Mesenchymal stem cell (in vitro differentiated cells and primary cell): Measurements from ENCODE around the gene PRND.

Experiments
- DNase-seq: peaks from one replicate; pipeline ENCODE4 v3.0.0-alpha.2; 2013
- H2AFZ ChIP-seq: one replicate; pipeline ENCODE4 v1.6.1; 2013; ENCODE audit warnings: low read depth, mild to moderate bottlenecking, control low read depth, inconsistent platforms, low read length, moderate library complexity
- H2AK5ac ChIP-seq: 2 replicates; pipeline ENCODE4 v1.6.1; 2013; ENCODE audit warnings: low read length, moderate library complexity, mild to moderate bottlenecking, inconsistent platforms; ENCODE audit not compliant: severe bottlenecking
- H2BK120ac ChIP-seq: one replicate; pipeline ENCODE4 v1.6.1; 2013; ENCODE audit warnings: low read depth, mild to moderate bottlenecking, inconsistent platforms, low read length, moderate library complexity
- H2BK12ac ChIP-seq, 2 experiments: one replicate each; pipeline ENCODE4 v1.6.1; 2013; ENCODE audit warnings: inconsistent platforms in 2 of 2, low read length in 2 of 2, mild to moderate bottlenecking in 2 of 2, moderate library complexity in 2 of 2, control low read depth in 1 of 2
- H2BK15ac ChIP-seq: one replicate; pipeline ENCODE4 v1.6.1; 2013; ENCODE audit warnings: mild to moderate bottlenecking, low read depth, inconsistent platforms; ENCODE audit not compliant: poor library complexity, severe bottlenecking
- H2BK5ac ChIP-seq: 2 replicates; pipeline ENCODE4 v1.6.1; 2013; ENCODE audit warnings: low read depth, mild to moderate bottlenecking, low read length, control low read depth, inconsistent platforms; ENCODE audit not compliant: poor library complexity, severe bottlenecking
- H3K14ac ChIP-seq, 2 experiments: one replicate each; pipeline ENCODE4 v1.6.1; 2013; ENCODE audit warnings: inconsistent platforms in 2 of 2, low read length in 2 of 2, control low read depth in 1 of 2, mild to moderate bottlenecking in 1 of 2, moderate library complexity in 1 of 2
- H3K18ac ChIP-seq, 2 experiments: one replicate each; pipeline ENCODE4 v1.6.1; 2013; ENCODE audit warnings: inconsistent platforms in 2 of 2, low read length in 2 of 2, control low read depth in 1 of 2, low read depth in 1 of 2, mild to moderate bottlenecking in 1 of 2
- H3K23ac ChIP-seq, 2 experiments: one replicate each; pipeline ENCODE4 v1.6.1; 2013; ENCODE audit warnings: inconsistent platforms in 2 of 2, low read length in 2 of 2, mild to moderate bottlenecking in 2 of 2, moderate library complexity in 2 of 2, control low read depth in 1 of 2
- H3K27ac ChIP-seq: 2 replicates; pipeline ENCODE4 v1.5.1; 2013; ENCODE audit warnings: mild to moderate bottlenecking, moderate library complexity, low read length, control low read depth, inconsistent platforms; ENCODE audit not compliant: poor library complexity, severe bottlenecking
- H3K27me3 ChIP-seq, 2 experiments: 2 replicates each; pipeline versions ENCODE4 v1.6.1 to v1.7.0; 2013; ENCODE audit warnings: low read length in 2 of 2, mild to moderate bottlenecking in 2 of 2, moderate library complexity in 2 of 2, control low read depth in 1 of 2, inconsistent platforms in 1 of 2; ENCODE audit not compliant: control insufficient read depth in 1 of 2, insufficient read depth in 1 of 2
- H3K36me3 ChIP-seq, 2 experiments: 2 replicates each; pipeline versions ENCODE4 v1.6.1 to v1.7.0; 2013; ENCODE audit warnings: low read length in 2 of 2, control low read depth in 1 of 2, inconsistent platforms in 1 of 2, low read depth in 1 of 2, mild to moderate bottlenecking in 1 of 2; ENCODE audit not compliant: insufficient read depth in 2 of 2, control insufficient read depth in 1 of 2
- H3K4ac ChIP-seq, 2 experiments: one replicate each; pipeline ENCODE4 v1.6.1; 2013; ENCODE audit warnings: inconsistent platforms in 2 of 2, low read length in 2 of 2, mild to moderate bottlenecking in 2 of 2, moderate library complexity in 2 of 2, control low read depth in 1 of 2, low read depth in 1 of 2
- H3K4me1 ChIP-seq: 2 replicates; pipeline ENCODE4 v1.6.1; 2013; ENCODE audit warnings: low read depth, low read length, control low read depth; ENCODE audit not compliant: control insufficient read depth, insufficient read depth
- H3K4me2 ChIP-seq: 2 replicates; pipeline ENCODE4 v1.6.1; 2013; ENCODE audit warnings: low read length, mild to moderate bottlenecking, inconsistent platforms; ENCODE audit not compliant: poor library complexity, severe bottlenecking
- H3K4me3 ChIP-seq, 2 experiments: 2 replicates each; pipeline versions ENCODE4 v1.5.1 to v1.7.0; 2013; ENCODE audit warnings: low read length in 2 of 2, mild to moderate bottlenecking in 2 of 2, control low read depth in 1 of 2, low read depth in 1 of 2; ENCODE audit not compliant: insufficient read depth in 1 of 2
- H3K79me1 ChIP-seq: replicated peaks from 2 replicates; pipeline ENCODE4 v1.6.1; 2013; ENCODE audit warnings: mild to moderate bottlenecking, control low read depth, low read length, inconsistent platforms; ENCODE audit not compliant: poor library complexity, severe bottlenecking
- H3K9ac ChIP-seq: 2 replicates; pipeline ENCODE4 v1.7.0; 2013; ENCODE audit warnings: mild to moderate bottlenecking, low read length, moderate library complexity
- H3K9me3 ChIP-seq: 2 replicates; pipeline ENCODE4 v1.7.0; 2013; ENCODE audit warnings: mild to moderate bottlenecking, low read length; ENCODE audit not compliant: control insufficient read depth
- H4K8ac ChIP-seq: one replicate; pipeline ENCODE4 v1.6.1; 2013; ENCODE audit warnings: inconsistent platforms, mild to moderate bottlenecking, low read length, moderate library complexity
- H4K91ac ChIP-seq: one replicate; pipeline ENCODE4 v1.6.1; 2013; ENCODE audit warnings: mild to moderate bottlenecking, low read length, inconsistent platforms
- WGBS: methylation state at CpG from one replicate; pipeline ENCODE4 v1.1.7; 2013; ENCODE audit warnings: mixed read lengths; 5-methylcytosine and 5-hydroxymethylcytosine counted together

PRND gene

DNA sequence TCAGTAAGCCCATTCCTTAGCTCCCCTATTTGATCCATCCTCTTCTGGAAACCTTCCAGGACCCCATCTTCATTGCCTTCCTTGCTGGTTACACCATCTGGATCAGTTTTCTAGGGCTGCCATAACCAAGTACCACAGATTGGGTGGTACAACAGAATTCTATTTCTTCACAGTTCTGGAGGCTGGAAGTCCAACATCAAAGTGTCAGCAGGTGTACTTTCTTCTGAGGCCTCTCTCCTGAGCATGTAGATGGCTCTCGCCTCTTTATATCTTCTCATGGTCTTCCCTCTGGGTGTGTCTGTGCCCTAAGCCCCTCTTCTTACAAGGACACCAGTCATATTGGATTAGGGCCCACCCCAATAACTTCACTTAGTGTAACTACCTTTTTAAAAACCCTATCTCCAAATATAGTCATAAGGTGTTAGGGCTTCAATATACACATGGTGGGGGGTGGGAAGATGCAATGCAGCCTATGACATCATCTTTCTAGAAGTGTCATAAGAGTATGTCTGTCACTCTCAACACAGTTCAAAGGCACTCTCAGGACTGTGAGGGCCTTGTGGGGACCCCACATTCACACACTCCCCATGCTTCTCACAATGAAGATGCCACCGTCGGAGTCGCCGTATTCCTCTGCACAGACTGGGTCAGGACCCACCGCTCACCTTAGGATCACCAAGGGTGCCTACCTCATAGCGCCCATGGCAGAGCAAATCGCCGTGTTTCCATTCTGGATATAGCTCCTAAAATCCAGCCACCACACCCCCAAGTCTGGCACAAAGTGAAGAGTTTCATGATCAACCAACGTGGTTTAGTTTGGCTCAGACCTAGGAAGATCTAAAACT is 12.2 kb upstream of the PRND start:
- 89% methylated on average over 9 of the region's 10 CpGs for WGBS
- no peak overlapping the region for H3K4ac ChIP-seq
- no peak overlapping the region for H3K27ac ChIP-seq
- H2BK5ac ChIP-seq, result no peak overlapping the region
- no peak overlapping the region for H4K8ac ChIP-seq
- no peaks in the 10 kb centered on the region for H3K79me1 ChIP-seq
- no peak overlapping the region for H2AFZ ChIP-seq
- H2AK5ac ChIP-seq, result no peak overlapping the region
- no peak overlapping the region for H2BK15ac ChIP-seq
- DNase-seq, result no peak
- H2BK12ac ChIP-seq, result no peak overlapping the region
- peaks cover 2 to 12% of the 10 kb centered on the region in 2 experiments for H3K27me3 ChIP-seq
- no peak overlapping the region for H3K18ac ChIP-seq
- H3K9me3 ChIP-seq, result no peaks in the 10 kb centered on the region
- no peak overlapping the region for H3K9ac ChIP-seq
- no peak overlapping the region for H3K4me3 ChIP-seq
- H3K36me3 ChIP-seq, result no peaks in the 10 kb centered on the region
- H3K23ac ChIP-seq, result no peak overlapping the region
- no peak overlapping the region for H3K4me2 ChIP-seq
- peaks cover 2% of the 10 kb centered on the region for H3K4me1 ChIP-seq
- no peak overlapping the region for H4K91ac ChIP-seq
- H2BK120ac ChIP-seq, result no peak overlapping the region
- no peak overlapping the region for H3K14ac ChIP-seq

DNA sequence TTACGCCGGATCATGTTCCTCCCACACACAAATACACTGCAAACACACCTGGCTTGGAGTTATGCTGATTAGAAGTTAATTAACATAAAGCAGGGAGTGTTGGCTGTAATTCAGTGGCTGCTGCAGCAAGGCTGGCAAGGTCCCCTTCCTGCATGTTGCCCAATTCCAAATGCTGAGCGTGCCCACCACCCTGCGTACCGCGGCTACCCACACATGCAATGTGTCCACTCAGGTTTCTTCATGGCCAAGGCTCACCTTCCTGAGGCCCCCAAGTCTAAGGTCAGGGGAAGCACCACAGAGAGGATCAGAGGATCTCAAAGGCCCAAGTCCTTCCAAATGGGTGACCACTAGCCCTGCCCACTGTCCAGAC is 11.6 kb upstream of the PRND start:
- no peak overlapping the region for H3K4ac ChIP-seq
- H2BK15ac ChIP-seq, result no peak overlapping the region
- peaks cover 2 to 15% of the 10 kb centered on the region in 2 experiments for H3K27me3 ChIP-seq
- H3K23ac ChIP-seq, result no peak overlapping the region
- no peaks in the 10 kb centered on the region for H3K9me3 ChIP-seq
- no peak overlapping the region for H2BK120ac ChIP-seq
- H2AFZ ChIP-seq, result no peak overlapping the region
- H2BK12ac ChIP-seq, result no peak overlapping the region
- no peak overlapping the region for H3K27ac ChIP-seq
- DNase-seq, result no peak
- H2BK5ac ChIP-seq, result no peak overlapping the region
- no peak overlapping the region for H2AK5ac ChIP-seq
- no peak overlapping the region for H3K18ac ChIP-seq
- no peak overlapping the region for H4K8ac ChIP-seq
- H3K4me1 ChIP-seq, result peaks cover 2% of the 10 kb centered on the region
- 100% methylated on average over 4 of the region's 6 CpGs for WGBS
- H3K36me3 ChIP-seq, result no peaks in the 10 kb centered on the region
- no peak overlapping the region for H3K4me3 ChIP-seq
- H4K91ac ChIP-seq, result no peak overlapping the region
- H3K9ac ChIP-seq, result no peak overlapping the region
- no peak overlapping the region for H3K4me2 ChIP-seq
- no peak overlapping the region for H3K14ac ChIP-seq
- no peaks in the 10 kb centered on the region for H3K79me1 ChIP-seq

DNA sequence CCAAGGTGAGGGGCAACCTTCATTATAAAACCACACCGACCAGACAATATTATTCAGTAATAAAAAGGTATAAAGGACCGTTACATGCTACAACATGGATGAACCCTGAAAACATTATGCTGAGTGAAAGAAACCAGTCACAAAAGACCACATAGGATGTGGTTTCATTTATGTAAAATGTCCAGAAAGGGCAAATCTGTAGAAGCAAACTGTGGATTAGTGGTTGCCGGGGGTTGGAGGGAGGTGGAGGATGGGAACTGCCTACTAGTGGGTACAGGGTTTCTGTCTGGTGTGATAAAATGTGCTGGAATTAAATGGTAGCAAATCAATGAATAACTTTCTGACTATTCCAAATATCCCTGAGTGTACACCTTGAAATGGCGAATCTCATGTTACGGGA is 10.2 kb upstream of the PRND start:
- no peaks in the 10 kb centered on the region for H3K36me3 ChIP-seq
- 98% methylated on average over 2 of the region's 5 CpGs for WGBS

DNA sequence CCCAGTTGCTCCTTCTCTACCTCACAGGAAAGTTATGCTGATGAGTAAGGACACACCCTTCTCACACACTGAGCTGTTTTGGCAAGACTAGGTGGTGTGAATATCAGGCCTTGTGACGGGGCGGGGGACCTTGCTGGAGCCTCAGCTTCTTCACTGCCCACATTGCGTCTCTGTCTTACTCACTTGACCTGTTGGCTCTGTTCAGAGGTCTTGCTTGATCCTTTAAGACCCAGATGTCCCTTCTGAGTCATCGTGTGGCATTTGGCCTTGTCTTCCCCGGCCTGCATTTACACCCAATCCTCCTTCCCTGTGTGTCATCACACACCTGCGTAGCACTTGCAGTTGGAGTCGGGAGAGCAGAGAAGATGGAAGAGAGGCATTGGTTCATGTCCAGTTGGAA is 8.3 kb upstream of the PRND start:
- no peak overlapping the region for H3K4me3 ChIP-seq
- peaks cover 2 to 23% of the 10 kb centered on the region in 2 experiments for H3K27me3 ChIP-seq
- H3K27ac ChIP-seq, result no peak overlapping the region
- H2AFZ ChIP-seq, result no peak overlapping the region
- H3K4me1 ChIP-seq, result no peaks in the 10 kb centered on the region
- no peak overlapping the region for H2BK120ac ChIP-seq
- no peak overlapping the region for H2AK5ac ChIP-seq
- no peaks in the 10 kb centered on the region for H3K9me3 ChIP-seq
- H3K4ac ChIP-seq, result no peak overlapping the region
- no peak overlapping the region for H4K8ac ChIP-seq
- H3K23ac ChIP-seq, result no peak overlapping the region
- no peak overlapping the region for H3K14ac ChIP-seq
- H3K79me1 ChIP-seq, result no peaks in the 10 kb centered on the region
- H2BK15ac ChIP-seq, result no peak overlapping the region
- no peak for DNase-seq
- no peak overlapping the region for H2BK12ac ChIP-seq
- no peaks in the 10 kb centered on the region for H3K36me3 ChIP-seq
- H4K91ac ChIP-seq, result no peak overlapping the region
- H3K4me2 ChIP-seq, result no peak overlapping the region
- H3K18ac ChIP-seq, result no peak overlapping the region
- WGBS, result 86% methylated on average over 6 of the region's 7 CpGs
- no peak overlapping the region for H2BK5ac ChIP-seq
- no peak overlapping the region for H3K9ac ChIP-seq

More for the DNA sequence above, 10.2 kb upstream of the PRND start:
- Histone ChIP-seq H2BK12ac (no peak overlapping the region), H3K27ac (no peak overlapping the region), H3K4ac (no peak overlapping the region), H3K18ac (no peak overlapping the region), H3K14ac (no peak overlapping the region), H2BK5ac (no peak overlapping the region), H3K4me2 (no peak overlapping the region), H4K8ac (no peak overlapping the region), H2AK5ac (no peak overlapping the region), H2BK15ac (no peak overlapping the region), H3K9ac (no peak overlapping the region), H3K79me1 (no peaks in the 10 kb centered on the region), H4K91ac (no peak overlapping the region), H2AFZ (no peak overlapping the region), H3K4me1 (peaks cover 2% of the 10 kb centered on the region), H3K23ac (no peak overlapping the region), H3K4me3 (no peak overlapping the region), H3K27me3 (peaks cover 2 to 16% of the 10 kb centered on the region in 2 experiments), H2BK120ac (no peak overlapping the region), H3K9me3 (no peaks in the 10 kb centered on the region)
- no peak for DNase-seq
